Lower leg skin (tissue), 4 donors: Measurements from ENCODE around the gene PIGV. TPM values are rescaled to one million over a fixed set of nuclear protein-coding genes. Genes with fewer than 3 reads are reported as not detected.

Experiments used
- DNase-seq, 2 donors: peaks; one replicate each; pipeline ENCODE4 v3.0.0-alpha.2; 2019; ENCODE audit warnings: low spot score in 2 of 2
- H3K4me3 ChIP-seq: fragments of 200-600 bp; sonication (generic); 2 replicates; pipeline ENCODE4 v1.5.1; 2017; ENCODE audit warnings: mild to moderate bottlenecking, low read depth; ENCODE audit not compliant: poor library complexity, severe bottlenecking
- CTCF ChIP-seq, 3 donors: fragments of 450-650 bp; IDR thresholded peaks; one replicate each; pipeline ENCODE4 v1.5.1; 2016; ENCODE audit warnings: antibody characterized with exemption in 3 of 3, mild to moderate bottlenecking in 3 of 3, moderate library complexity in 2 of 3
- POLR2A ChIP-seq, 2 donors: fragments of 450-650 bp; IDR thresholded peaks; one replicate each; pipeline ENCODE4 v1.6.1; 2016 to 2017; ENCODE audit warnings: antibody characterized with exemption in 2 of 2, mild to moderate bottlenecking in 1 of 2, moderate library complexity in 1 of 2
- WGBS, 2 donors: methylation state at CpG; one replicate each; pipeline ENCODE4 v1.1.5; 2018; 5-methylcytosine and 5-hydroxymethylcytosine counted together
- intact Hi-C: fragments of 100-400 bp; cut with DNase I; formaldehyde crosslinking; loops from one replicate; pipeline ENCODE4 v1.15.0; 2023; ENCODE audit warnings: low total_unique reads
- total RNA-seq, 4 donors: library from RNA; depleted of rRNA; stranded (reverse); fragments of >200 nt; gene quantifications; one replicate each; pipeline ENCODE4 v1.1.0, GENCODE V29; 2016

PIGV gene
- total RNA-seq, 4 donors from 2014 or later, result 18.2 to 39.3 (median 27.1) TPM

- intact Hi-C loops, result no loop called here
- no peak overlapping the region for H3K4me3 ChIP-seq
- no peak for DNase-seq
- 81 to 100% methylated on average over 1 of the region's 1 CpG for WGBS, 2 donors
- TF ChIP-seq POLR2A (IDR thresholded peaks at IDR 0.05) (no peak), CTCF (IDR thresholded peaks at IDR 0.05) (no peak)
These were observed 37.3 kb upstream of the PIGV start for GRCh38 chr1:26750428-26750827.

- TF ChIP-seq POLR2A (IDR thresholded peaks at IDR 0.05) (no peak), CTCF (IDR thresholded peaks at IDR 0.05) (no peak)
- WGBS, 2 donors, result 94 to 97% methylated on average over 4 of the region's 4 CpGs
- intact Hi-C loops, result no loop called here
- no peak for DNase-seq
- no peak overlapping the region for H3K4me3 ChIP-seq
These were observed 35.2 kb upstream of the PIGV start for GRCh38 chr1:26752519-26752918.

- WGBS, 2 donors, result 64 to 68% methylated on average over 5 of the region's 5 CpGs
- intact Hi-C loops, result no loop called here
- no peak overlapping the region for H3K4me3 ChIP-seq
- TF ChIP-seq CTCF (IDR thresholded peaks at IDR 0.05) (no peak), POLR2A (IDR thresholded peaks at IDR 0.05) (no peak)
- DNase-seq, result no peak
These were observed 33.5 kb upstream of the PIGV start for GRCh38 chr1:26754086-26754874.

- H3K4me3 ChIP-seq, result no peak overlapping the region
- no peak for TF ChIP-seq CTCF (IDR thresholded peaks at IDR 0.05)
- intact Hi-C loops, result no loop called here
- no peak for DNase-seq
- 96 to 100% methylated on average over 3 of the region's 3 CpGs for WGBS, 2 donors
These were observed 29.4 kb upstream of the PIGV start for GRCh38 chr1:26758358-26758757.

GRCh38 chr1:26759531-26759930, 28.2 kb upstream of the PIGV start:
- no peak overlapping the region for H3K4me3 ChIP-seq
- TF ChIP-seq CTCF (IDR thresholded peaks at IDR 0.05) (no peak), POLR2A (IDR thresholded peaks at IDR 0.05) (no peak)
- DNase-seq, result no peak
- intact Hi-C loops, result no loop called here

- WGBS, 2 donors, result 70 to 74% methylated on average over 3 of the region's 3 CpGs
- no peak for DNase-seq
- intact Hi-C loops, result no loop called here
- no peak overlapping the region for H3K4me3 ChIP-seq
- no peak for TF ChIP-seq CTCF (IDR thresholded peaks at IDR 0.05)
These were observed 26.5 kb upstream of the PIGV start for GRCh38 chr1:26761217-26761616.
